Ishikawa (cell line): Measurements from ENCODE around the gene SCN9A.

ENCODE experiments used
- CEBPB ChIP-seq: IDR thresholded peaks from 2 replicates; pipeline ENCODE4 v1.6.1; 2012
- CREB1 ChIP-seq: IDR thresholded peaks from 2 replicates; pipeline ENCODE4 v1.6.1; 2012; ENCODE audit warnings: low read depth
- EGR1 ChIP-seq: IDR thresholded peaks from 2 replicates; pipeline ENCODE4 v1.6.1; 2012
- EP300 ChIP-seq: IDR thresholded peaks from 2 replicates; pipeline ENCODE4 v1.6.1; 2012; ENCODE audit warnings: borderline replicate concordance
- FOXM1 ChIP-seq: IDR thresholded peaks from 2 replicates; pipeline ENCODE4 v1.6.1; 2012; ENCODE audit warnings: low read depth, borderline replicate concordance
- NFIC ChIP-seq: IDR thresholded peaks from 2 replicates; pipeline ENCODE4 v1.6.1; 2012
- RAD21 ChIP-seq: IDR thresholded peaks from 2 replicates; pipeline ENCODE4 v1.6.1; 2012; ENCODE audit warnings: low read depth
- TAF1 ChIP-seq: IDR thresholded peaks from 2 replicates; pipeline ENCODE4 v1.6.1; 2012; ENCODE audit warnings: low read depth, mild to moderate bottlenecking
- TCF12 ChIP-seq: IDR thresholded peaks from 2 replicates; pipeline ENCODE4 v1.6.1; 2012; ENCODE audit warnings: low read depth
- TEAD4 ChIP-seq: IDR thresholded peaks from 2 replicates; pipeline ENCODE4 v1.6.1; 2012
- YY1 ChIP-seq: IDR thresholded peaks from 2 replicates; pipeline ENCODE4 v1.6.1; 2012; ENCODE audit warnings: low read depth
- ZBTB7A ChIP-seq: IDR thresholded peaks from 2 replicates; pipeline ENCODE4 v1.6.1; 2012; ENCODE audit warnings: low read depth
- TF ChIP-seq, protein P1 (sequence below): IDR thresholded peaks from 2 replicates; pipeline ENCODE4 v1.6.1; 2012; ENCODE audit warnings: low read depth, mild to moderate bottlenecking
- TF ChIP-seq, protein P2 (sequence below): IDR thresholded peaks from 2 replicates; pipeline ENCODE4 v1.6.1; 2012
- TF ChIP-seq, protein P3 (sequence below): IDR thresholded peaks from 2 replicates; pipeline ENCODE4 v1.6.1; 2012

Gene SCN9A

DNA sequence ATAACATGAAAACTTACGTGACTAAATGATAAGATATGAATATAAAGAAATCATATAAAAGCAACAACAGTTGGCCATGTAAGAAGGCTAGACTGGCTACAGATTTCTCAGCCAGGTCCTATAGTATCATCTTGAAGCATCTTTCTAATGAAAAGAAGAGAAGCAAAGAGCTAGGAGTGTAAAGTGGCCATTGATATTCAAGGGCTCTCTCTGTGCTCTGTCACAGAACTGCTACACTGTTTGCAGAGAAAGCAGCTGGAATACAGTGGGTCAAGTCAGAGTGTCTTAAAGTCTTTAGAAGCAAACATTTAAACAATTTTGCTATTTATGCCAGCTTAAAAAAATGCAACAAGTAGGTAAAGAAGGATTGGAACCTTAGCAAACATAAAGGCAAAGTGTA, 118.8 kb downstream of the SCN9A start:
- TF ChIP-seq EP300 (no peak), CEBPB (no peak), FOXM1 (no peak), NFIC (no peak), TCF12 (no peak), RAD21 (no peak), TAF1 (no peak)
- TF ChIP-seq, protein P1, sequence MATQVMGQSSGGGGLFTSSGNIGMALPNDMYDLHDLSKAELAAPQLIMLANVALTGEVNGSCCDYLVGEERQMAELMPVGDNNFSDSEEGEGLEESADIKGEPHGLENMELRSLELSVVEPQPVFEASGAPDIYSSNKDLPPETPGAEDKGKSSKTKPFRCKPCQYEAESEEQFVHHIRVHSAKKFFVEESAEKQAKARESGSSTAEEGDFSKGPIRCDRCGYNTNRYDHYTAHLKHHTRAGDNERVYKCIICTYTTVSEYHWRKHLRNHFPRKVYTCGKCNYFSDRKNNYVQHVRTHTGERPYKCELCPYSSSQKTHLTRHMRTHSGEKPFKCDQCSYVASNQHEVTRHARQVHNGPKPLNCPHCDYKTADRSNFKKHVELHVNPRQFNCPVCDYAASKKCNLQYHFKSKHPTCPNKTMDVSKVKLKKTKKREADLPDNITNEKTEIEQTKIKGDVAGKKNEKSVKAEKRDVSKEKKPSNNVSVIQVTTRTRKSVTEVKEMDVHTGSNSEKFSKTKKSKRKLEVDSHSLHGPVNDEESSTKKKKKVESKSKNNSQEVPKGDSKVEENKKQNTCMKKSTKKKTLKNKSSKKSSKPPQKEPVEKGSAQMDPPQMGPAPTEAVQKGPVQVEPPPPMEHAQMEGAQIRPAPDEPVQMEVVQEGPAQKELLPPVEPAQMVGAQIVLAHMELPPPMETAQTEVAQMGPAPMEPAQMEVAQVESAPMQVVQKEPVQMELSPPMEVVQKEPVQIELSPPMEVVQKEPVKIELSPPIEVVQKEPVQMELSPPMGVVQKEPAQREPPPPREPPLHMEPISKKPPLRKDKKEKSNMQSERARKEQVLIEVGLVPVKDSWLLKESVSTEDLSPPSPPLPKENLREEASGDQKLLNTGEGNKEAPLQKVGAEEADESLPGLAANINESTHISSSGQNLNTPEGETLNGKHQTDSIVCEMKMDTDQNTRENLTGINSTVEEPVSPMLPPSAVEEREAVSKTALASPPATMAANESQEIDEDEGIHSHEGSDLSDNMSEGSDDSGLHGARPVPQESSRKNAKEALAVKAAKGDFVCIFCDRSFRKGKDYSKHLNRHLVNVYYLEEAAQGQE = no peak
- TF ChIP-seq, protein P2, sequence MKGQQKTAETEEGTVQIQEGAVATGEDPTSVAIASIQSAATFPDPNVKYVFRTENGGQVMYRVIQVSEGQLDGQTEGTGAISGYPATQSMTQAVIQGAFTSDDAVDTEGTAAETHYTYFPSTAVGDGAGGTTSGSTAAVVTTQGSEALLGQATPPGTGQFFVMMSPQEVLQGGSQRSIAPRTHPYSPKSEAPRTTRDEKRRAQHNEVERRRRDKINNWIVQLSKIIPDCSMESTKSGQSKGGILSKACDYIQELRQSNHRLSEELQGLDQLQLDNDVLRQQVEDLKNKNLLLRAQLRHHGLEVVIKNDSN = no peak
- TF ChIP-seq, protein P3, sequence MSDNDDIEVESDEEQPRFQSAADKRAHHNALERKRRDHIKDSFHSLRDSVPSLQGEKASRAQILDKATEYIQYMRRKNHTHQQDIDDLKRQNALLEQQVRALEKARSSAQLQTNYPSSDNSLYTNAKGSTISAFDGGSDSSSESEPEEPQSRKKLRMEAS = no peak

DNA sequence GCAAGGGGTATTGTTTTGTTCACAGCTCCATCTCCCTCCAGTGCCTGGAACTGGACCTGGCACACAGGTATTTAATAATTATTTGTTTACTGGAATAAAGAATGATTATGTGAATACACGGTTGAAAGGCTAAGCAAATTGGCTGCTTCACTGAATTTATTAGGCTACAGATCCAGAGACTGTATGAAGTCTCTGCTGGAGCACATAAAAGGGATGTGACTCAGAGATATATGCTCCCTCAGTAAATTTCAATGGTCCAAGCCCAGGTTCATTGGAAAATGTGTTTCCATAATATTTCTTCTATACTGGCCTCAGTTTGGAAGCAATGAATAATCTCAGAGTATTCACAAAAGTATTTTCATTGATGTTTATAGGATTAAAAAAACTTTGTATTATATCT, 126.4 kb downstream of the SCN9A start:
- TF ChIP-seq RAD21 (no peak), TAF1 (no peak), YY1 (no peak), CREB1 (no peak), EP300 (no peak), TEAD4 (no peak), TCF12 (no peak), FOXM1 (no peak), EGR1 (no peak), ZBTB7A (no peak), NFIC (no peak), CEBPB (no peak)
- TF ChIP-seq, protein P2 = no peak
- TF ChIP-seq, protein P3 = no peak
- TF ChIP-seq, protein P1 = no peak

DNA sequence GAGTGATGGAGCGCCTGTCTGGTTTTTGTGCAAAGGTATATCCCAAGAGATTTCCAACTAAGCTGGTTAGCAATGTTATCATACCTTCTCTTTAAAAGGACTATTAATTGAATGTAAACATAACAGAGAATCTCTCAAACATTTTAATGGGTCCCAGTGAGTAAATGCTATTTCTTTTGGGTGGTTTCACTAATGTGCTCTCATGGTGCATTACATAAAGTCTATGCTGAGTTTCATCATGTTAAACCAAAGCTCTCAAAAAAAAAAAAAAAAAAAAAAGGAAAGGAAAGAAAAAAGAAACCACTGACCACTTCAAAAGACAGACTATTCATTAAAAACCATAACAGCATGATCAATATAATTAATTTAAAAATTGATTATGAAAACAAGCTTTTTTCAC, 128.8 kb downstream of the SCN9A start:
- TF ChIP-seq TCF12 (no peak), EP300 (no peak), EGR1 (no peak), RAD21 (no peak), FOXM1 (no peak), CEBPB (no peak), ZBTB7A (no peak), TEAD4 (no peak), TAF1 (no peak)
- TF ChIP-seq, protein P1 = no peak
- TF ChIP-seq, protein P2 = no peak
- TF ChIP-seq, protein P3 = no peak

DNA sequence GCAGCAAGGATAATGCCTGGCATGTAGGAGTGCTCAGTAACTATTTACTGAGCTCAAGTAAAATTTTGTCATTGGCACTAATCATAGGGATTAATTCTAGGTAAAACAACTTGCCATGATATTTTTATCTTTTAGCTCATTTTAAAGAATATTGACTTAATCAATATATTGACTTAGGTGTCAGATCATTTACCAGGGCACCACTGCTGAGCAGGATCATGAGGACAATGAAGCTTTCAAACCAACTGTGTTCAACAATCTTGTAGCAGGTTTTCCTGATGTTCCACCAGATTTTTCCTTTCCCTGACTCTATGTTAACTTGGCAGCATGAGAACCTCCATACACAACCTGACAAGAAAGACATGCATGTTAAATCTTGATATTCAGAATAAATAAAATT, 133.4 kb downstream of the SCN9A start:
- no peak for TF ChIP-seq TAF1
- no peak for TF ChIP-seq YY1
- TF ChIP-seq, protein P1 = no peak
- TF ChIP-seq NFIC = no peak
- TF ChIP-seq TCF12 = no peak
- TF ChIP-seq, protein P3 = no peak
- no peak for TF ChIP-seq EP300
- TF ChIP-seq CEBPB = no peak
- no peak for TF ChIP-seq TEAD4
- TF ChIP-seq, protein P2 = no peak
- no peak for TF ChIP-seq FOXM1
